ENCODE measurements around the gene CRIP3. TPM values are rescaled to one million over a fixed set of nuclear protein-coding genes. Genes with fewer than 3 reads are reported as not detected.

The CRIP3 gene
- total RNA-seq, 2 donors from 2014 or later = 13.4 to 19.3 TPM

DNA sequence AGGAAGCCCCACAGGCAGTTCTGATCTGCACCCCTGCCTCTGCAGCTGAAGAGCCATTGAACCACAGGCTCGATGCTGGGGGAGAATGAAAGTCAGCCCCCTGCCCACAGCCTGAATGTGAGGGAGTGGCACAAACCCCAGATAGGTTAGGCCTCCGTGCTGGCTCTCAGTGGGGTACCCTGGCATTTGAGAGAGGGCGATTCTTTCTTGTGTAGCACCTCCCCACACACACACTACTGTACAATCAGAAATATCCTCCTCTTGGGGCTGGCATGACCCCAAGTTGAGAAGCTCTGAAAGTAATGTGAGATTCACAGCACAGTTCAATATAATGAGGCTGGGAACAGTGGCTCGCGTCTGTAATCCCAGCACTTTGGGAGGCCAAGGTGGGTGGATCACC is 47.4 kb downstream of the CRIP3 start:
- H3K27ac Mint-ChIP-seq = no peak overlapping the region
- no peak overlapping the region for H3K9ac ChIP-seq (ENCODE audit: extremely low read depth, low read length, poor library complexity, severe bottlenecking)
- no peaks in the 10 kb centered on the region for H3K36me3 Mint-ChIP-seq (ENCODE audit: low read depth)
- no peak overlapping the region for H3K4me3 ChIP-seq (ENCODE audit: low read length)
- H3K4me1 ChIP-seq (ENCODE audit: control insufficient read depth, insufficient read depth, low read length) = no peaks in the 10 kb centered on the region
- 80 to 93% methylated on average over 1 to 5 of the region's 5 CpGs for WGBS, 2 experiments (ENCODE audit: insufficient coverage in 1 of 2, insufficient read length in 1 of 2)
- no peaks in the 10 kb centered on the region for H3K27me3 ChIP-seq (ENCODE audit: control insufficient read depth, insufficient read depth, low read length, poor library complexity, severe bottlenecking)
- TF ChIP-seq, protein P1, sequence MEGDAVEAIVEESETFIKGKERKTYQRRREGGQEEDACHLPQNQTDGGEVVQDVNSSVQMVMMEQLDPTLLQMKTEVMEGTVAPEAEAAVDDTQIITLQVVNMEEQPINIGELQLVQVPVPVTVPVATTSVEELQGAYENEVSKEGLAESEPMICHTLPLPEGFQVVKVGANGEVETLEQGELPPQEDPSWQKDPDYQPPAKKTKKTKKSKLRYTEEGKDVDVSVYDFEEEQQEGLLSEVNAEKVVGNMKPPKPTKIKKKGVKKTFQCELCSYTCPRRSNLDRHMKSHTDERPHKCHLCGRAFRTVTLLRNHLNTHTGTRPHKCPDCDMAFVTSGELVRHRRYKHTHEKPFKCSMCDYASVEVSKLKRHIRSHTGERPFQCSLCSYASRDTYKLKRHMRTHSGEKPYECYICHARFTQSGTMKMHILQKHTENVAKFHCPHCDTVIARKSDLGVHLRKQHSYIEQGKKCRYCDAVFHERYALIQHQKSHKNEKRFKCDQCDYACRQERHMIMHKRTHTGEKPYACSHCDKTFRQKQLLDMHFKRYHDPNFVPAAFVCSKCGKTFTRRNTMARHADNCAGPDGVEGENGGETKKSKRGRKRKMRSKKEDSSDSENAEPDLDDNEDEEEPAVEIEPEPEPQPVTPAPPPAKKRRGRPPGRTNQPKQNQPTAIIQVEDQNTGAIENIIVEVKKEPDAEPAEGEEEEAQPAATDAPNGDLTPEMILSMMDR (conservative IDR thresholded peaks at IDR 0.05) = no peak
- H3K4me1 Mint-ChIP-seq = peaks cover 16% of the 10 kb centered on the region
- no peaks in the 10 kb centered on the region for H3K9me3 ChIP-seq (ENCODE audit: control insufficient read depth, low read length)
- H3K4me3 Mint-ChIP-seq = no peak overlapping the region
- no peak for DNase-seq
- no peaks in the 10 kb centered on the region for H3K36me3 ChIP-seq (ENCODE audit: control insufficient read depth, insufficient read depth, low read length)
- H3K9me3 Mint-ChIP-seq = no peaks in the 10 kb centered on the region
- no peak overlapping the region for H3K27ac ChIP-seq (ENCODE audit: low read depth, low read length)
- H3K27me3 Mint-ChIP-seq (ENCODE audit: insufficient read depth) = peaks cover 1% of the 10 kb centered on the region

DNA sequence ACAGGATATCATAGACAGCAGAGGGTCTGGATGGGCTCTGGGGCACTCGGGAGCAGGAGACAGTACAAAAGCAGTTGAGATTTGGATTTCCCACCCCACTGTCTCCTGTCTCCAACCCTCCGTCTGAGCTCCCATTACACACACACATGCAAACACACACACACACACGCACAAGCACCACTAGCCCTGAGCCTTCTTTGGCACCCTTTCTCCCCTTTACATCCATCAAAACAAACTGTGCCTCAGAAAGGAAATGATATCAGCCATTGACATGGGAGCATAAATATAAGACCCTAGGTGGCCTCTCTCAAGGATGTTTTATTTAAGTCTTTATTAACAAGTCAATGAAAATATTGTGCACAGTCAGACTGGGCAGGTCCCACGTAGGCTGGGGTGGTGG is 47.8 kb downstream of the CRIP3 start:
- 90 to 92% methylated on average over 2 to 4 of the region's 4 CpGs for WGBS, 2 experiments (ENCODE audit: insufficient coverage in 1 of 2, insufficient read length in 1 of 2)
- Histone ChIP-seq H3K4me1 (ENCODE audit: control insufficient read depth, insufficient read depth, low read length) (no peaks in the 10 kb centered on the region), H3K9ac (ENCODE audit: extremely low read depth, low read length, poor library complexity, severe bottlenecking) (no peak overlapping the region), H3K4me3 (ENCODE audit: low read length) (no peak overlapping the region), H3K9me3 (ENCODE audit: control insufficient read depth, low read length) (no peaks in the 10 kb centered on the region), H3K27ac (ENCODE audit: low read depth, low read length) (no peak overlapping the region), H3K36me3 (ENCODE audit: control insufficient read depth, insufficient read depth, low read length) (no peaks in the 10 kb centered on the region), H3K27me3 (ENCODE audit: control insufficient read depth, insufficient read depth, low read length, poor library complexity, severe bottlenecking) (no peaks in the 10 kb centered on the region)
- H3K27me3 Mint-ChIP-seq (ENCODE audit: insufficient read depth) = peaks cover 1% of the 10 kb centered on the region
- no peaks in the 10 kb centered on the region for H3K9me3 Mint-ChIP-seq
- no peaks in the 10 kb centered on the region for H3K36me3 Mint-ChIP-seq (ENCODE audit: low read depth)
- DNase-seq = no peak
- TF ChIP-seq, protein P1 (conservative IDR thresholded peaks at IDR 0.05) = no peak
- peaks cover 12% of the 10 kb centered on the region for H3K4me1 Mint-ChIP-seq
- H3K27ac Mint-ChIP-seq = no peak overlapping the region
- H3K4me3 Mint-ChIP-seq = no peak overlapping the region

DNA sequence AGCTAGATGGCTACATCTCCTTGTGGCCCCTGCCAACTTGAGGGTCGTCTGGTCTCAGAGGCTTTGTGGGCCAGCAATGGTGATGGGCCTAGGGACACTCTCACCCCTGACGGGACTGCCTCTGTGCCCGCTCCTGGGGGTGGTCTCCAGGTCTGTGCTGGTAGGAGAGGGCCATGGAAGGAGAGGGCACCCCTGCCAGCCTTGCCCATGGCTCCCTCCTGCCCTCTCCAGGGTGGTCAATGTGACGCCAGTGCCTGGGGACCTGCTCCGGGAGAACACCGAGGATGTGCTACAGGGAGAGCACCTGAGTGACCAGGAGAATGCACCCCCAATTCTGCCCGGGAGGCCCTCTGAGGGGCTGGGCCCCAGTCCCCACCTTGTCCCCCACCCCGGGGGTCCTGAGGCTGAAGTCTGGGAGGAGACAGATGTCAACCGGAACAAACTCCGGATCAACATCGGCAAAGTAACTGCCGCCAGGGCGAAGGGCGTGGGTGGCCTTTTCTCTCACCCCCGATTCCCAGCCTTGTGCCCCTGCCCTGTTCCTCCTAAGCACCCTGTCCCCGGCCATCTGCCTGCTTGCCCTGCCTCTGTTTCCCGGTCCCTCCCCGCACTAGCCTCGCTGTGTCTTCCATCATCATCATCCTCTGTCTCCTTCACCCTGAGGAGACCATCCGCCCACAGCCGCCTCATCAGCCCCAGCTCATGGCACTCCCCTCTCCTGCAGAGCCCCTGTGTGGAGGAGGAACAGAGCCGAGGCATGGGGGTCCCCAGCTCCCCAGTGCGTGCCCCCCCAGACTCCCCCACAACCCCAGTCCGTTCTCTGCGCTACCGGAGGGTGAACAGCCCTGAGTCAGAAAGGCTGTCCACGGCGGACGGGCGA is 49.6 kb downstream of the CRIP3 start:
- H3K36me3 Mint-ChIP-seq (ENCODE audit: low read depth) = no peaks in the 10 kb centered on the region
- TF ChIP-seq, protein P1 (conservative IDR thresholded peaks at IDR 0.05) = no peak
- H3K4me3 Mint-ChIP-seq = no peak overlapping the region

More for the DNA sequence above, 49.6 kb downstream of the CRIP3 start:
- Histone ChIP-seq H3K27me3 (ENCODE audit: control insufficient read depth, insufficient read depth, low read length, poor library complexity, severe bottlenecking) (no peaks in the 10 kb centered on the region), H3K4me1 (ENCODE audit: control insufficient read depth, insufficient read depth, low read length) (no peaks in the 10 kb centered on the region), H3K36me3 (ENCODE audit: control insufficient read depth, insufficient read depth, low read length) (no peaks in the 10 kb centered on the region), H3K27ac (ENCODE audit: low read depth, low read length) (no peak overlapping the region), H3K4me3 (ENCODE audit: low read length) (no peak overlapping the region), H3K9me3 (ENCODE audit: control insufficient read depth, low read length) (no peaks in the 10 kb centered on the region), H3K9ac (ENCODE audit: extremely low read depth, low read length, poor library complexity, severe bottlenecking) (no peak overlapping the region)
- H3K9me3 Mint-ChIP-seq = no peaks in the 10 kb centered on the region
- H3K27me3 Mint-ChIP-seq (ENCODE audit: insufficient read depth) = no peaks in the 10 kb centered on the region
- H3K27ac Mint-ChIP-seq = no peak overlapping the region
- peaks cover 9% of the 10 kb centered on the region for H3K4me1 Mint-ChIP-seq
- 91 to 95% methylated on average over 15 to 30 of the region's 30 CpGs for WGBS, 2 experiments (ENCODE audit: insufficient coverage in 1 of 2, insufficient read length in 1 of 2)
- peak; percentile 38 for DNase-seq

Measured in endodermal cell (in vitro differentiated cells).